HEK293 (cell line): ENCODE data around the gene RASSF8.

Source experiments
- MYNN ChIP-seq: fragments of 450-650 bp; formaldehyde crosslinking; IDR thresholded peaks from 2 replicates; pipeline ENCODE4 v1.5.1; 2016; ENCODE audit warnings: missing biosample characterization, missing genetic modification characterization, borderline replicate concordance
- SCRT2 ChIP-seq: fragments of 450-650 bp; formaldehyde crosslinking; IDR thresholded peaks from 2 replicates; pipeline ENCODE4 v1.5.1; 2016; ENCODE audit warnings: missing biosample characterization, missing genetic modification characterization
- YY1 ChIP-seq: fragments of 450-650 bp; formaldehyde crosslinking; IDR thresholded peaks from 2 replicates; pipeline ENCODE4 v1.5.1; 2018; ENCODE audit warnings: missing biosample characterization, missing genetic modification characterization
- ZNF132 ChIP-seq: fragments of 450-650 bp; formaldehyde crosslinking; IDR thresholded peaks from 2 replicates; pipeline ENCODE4 v1.5.1; 2017; ENCODE audit warnings: missing biosample characterization, missing genetic modification characterization, borderline replicate concordance
- ZNF433 ChIP-seq: fragments of 450-650 bp; formaldehyde crosslinking; IDR thresholded peaks from 2 replicates; pipeline ENCODE4 v1.5.1; 2016; ENCODE audit warnings: missing biosample characterization, missing genetic modification characterization, low read depth
- ZNF701 ChIP-seq: fragments of 450-650 bp; formaldehyde crosslinking; IDR thresholded peaks from 2 replicates; pipeline ENCODE4 v1.5.1; 2016; ENCODE audit warnings: missing biosample characterization, missing genetic modification characterization
- TF ChIP-seq, protein P1 (sequence below): fragments of 450-650 bp; formaldehyde crosslinking; IDR thresholded peaks from 2 replicates; pipeline ENCODE4 v1.5.1; 2016; ENCODE audit warnings: missing biosample characterization, missing genetic modification characterization
- TF ChIP-seq, protein P2 (sequence below): fragments of 450-650 bp; formaldehyde crosslinking; conservative IDR thresholded peaks from 2 replicates; pipeline ENCODE4 v1.5.1; 2016; ENCODE audit warnings: low read depth, missing biosample characterization, missing genetic modification characterization

DNA sequence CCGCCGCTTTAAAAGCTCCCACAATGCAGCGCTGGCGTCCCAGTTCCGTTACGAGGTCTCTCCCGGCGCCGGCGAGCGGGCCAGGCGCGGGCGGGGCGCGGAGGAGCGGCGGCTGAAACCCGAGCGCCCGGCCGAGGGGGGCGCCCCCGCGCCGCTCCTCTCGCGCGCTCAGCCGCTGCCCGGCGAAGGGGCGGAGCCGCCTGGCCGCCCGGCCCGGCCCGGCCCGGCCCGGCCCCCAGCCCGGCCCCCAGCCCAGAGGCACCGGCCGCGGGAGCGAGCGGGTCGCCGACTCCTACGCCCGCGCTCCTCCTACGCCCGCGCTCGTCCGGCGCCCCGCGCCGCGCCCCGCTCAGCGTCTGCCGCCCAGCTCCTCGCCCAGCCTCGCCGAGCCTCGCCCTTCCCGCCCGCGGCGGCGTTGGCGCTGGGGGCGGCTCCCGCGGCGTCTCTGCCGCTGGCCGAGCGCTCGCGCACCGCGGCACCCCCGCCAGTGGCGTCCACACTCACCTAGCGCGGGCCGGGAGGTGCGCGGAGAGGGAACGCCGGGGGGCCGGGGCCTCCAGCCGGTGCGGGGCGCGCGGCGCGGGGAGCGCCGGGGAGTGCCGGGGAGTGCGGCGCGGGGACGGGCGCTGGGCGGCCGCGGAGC lies at the start of gene RASSF8:
- TF ChIP-seq SCRT2 (tag by site-specific recombination) (no peak), MYNN (tag by site-specific recombination) (no peak), YY1 (tag by site-specific recombination) (no peak), ZNF701 (tag by site-specific recombination) (no peak), ZNF132 (tag by site-specific recombination) (no peak), ZNF433 (no peak)
- TF ChIP-seq, protein P1, sequence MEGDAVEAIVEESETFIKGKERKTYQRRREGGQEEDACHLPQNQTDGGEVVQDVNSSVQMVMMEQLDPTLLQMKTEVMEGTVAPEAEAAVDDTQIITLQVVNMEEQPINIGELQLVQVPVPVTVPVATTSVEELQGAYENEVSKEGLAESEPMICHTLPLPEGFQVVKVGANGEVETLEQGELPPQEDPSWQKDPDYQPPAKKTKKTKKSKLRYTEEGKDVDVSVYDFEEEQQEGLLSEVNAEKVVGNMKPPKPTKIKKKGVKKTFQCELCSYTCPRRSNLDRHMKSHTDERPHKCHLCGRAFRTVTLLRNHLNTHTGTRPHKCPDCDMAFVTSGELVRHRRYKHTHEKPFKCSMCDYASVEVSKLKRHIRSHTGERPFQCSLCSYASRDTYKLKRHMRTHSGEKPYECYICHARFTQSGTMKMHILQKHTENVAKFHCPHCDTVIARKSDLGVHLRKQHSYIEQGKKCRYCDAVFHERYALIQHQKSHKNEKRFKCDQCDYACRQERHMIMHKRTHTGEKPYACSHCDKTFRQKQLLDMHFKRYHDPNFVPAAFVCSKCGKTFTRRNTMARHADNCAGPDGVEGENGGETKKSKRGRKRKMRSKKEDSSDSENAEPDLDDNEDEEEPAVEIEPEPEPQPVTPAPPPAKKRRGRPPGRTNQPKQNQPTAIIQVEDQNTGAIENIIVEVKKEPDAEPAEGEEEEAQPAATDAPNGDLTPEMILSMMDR (tag by site-specific recombination) = no peak
- TF ChIP-seq, protein P2, sequence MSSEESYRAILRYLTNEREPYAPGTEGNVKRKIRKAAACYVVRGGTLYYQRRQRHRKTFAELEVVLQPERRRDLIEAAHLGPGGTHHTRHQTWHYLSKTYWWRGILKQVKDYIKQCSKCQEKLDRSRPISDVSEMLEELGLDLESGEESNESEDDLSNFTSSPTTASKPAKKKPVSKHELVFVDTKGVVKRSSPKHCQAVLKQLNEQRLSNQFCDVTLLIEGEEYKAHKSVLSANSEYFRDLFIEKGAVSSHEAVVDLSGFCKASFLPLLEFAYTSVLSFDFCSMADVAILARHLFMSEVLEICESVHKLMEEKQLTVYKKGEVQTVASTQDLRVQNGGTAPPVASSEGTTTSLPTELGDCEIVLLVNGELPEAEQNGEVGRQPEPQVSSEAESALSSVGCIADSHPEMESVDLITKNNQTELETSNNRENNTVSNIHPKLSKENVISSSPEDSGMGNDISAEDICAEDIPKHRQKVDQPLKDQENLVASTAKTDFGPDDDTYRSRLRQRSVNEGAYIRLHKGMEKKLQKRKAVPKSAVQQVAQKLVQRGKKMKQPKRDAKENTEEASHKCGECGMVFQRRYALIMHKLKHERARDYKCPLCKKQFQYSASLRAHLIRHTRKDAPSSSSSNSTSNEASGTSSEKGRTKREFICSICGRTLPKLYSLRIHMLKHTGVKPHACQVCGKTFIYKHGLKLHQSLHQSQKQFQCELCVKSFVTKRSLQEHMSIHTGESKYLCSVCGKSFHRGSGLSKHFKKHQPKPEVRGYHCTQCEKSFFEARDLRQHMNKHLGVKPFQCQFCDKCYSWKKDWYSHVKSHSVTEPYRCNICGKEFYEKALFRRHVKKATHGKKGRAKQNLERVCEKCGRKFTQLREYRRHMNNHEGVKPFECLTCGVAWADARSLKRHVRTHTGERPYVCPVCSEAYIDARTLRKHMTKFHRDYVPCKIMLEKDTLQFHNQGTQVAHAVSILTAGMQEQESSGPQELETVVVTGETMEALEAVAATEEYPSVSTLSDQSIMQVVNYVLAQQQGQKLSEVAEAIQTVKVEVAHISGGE (tag by site-specific recombination) = no peak
